ENCODE results near the gene CETN2. TPM values are rescaled to one million over a fixed set of nuclear protein-coding genes. Genes with fewer than 3 reads are reported as not detected.
A peak's percentile ranks its signal among the peaks of the same experiment; 100 is the strongest.

CETN2 gene
- total RNA-seq, 1 donor, result 44.2 TPM

DNA sequence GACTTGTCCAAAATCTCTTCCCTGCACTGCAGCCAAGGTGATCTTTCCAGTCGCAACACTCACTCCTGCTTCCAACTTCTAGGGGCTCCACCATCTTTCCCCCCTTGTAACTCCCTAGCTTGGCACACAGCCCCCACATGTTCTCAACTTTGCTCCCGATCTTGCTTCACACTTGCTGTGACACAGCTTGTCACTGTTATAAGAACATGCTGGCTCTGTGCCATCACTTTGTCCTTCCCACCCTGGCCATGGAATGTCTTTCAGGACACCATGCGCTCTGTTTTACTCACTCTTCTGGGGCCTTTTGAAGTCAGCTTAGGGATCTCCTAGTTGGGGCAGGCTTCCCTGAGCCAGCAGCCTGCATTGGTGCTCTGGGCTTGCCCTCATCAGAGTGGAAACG lies 2.8 kb upstream of the CETN2 start:
- H3K4me2 ChIP-seq (ENCODE audit: insufficient read depth, low read length), result no peak overlapping the region
- H3K27me3 ChIP-seq (ENCODE audit: insufficient read depth, low read length), result no peaks in the 10 kb centered on the region
- H4K20me1 ChIP-seq (ENCODE audit: insufficient read depth, low read length), result no peaks in the 10 kb centered on the region
- H3K79me2 ChIP-seq (ENCODE audit: insufficient read depth, low read length), result peaks cover 51% of the 10 kb centered on the region
- no peak overlapping the region for H3K4me3 ChIP-seq (ENCODE audit: insufficient read depth, low read length)
- H3K9me3 ChIP-seq (ENCODE audit: low read depth, low read length), result no peaks in the 10 kb centered on the region
- no peak for DNase-seq (ENCODE audit: insufficient read length, low spot score, missing footprints)
- peaks cover 6% of the 10 kb centered on the region for H3K36me3 ChIP-seq (ENCODE audit: insufficient read depth, low read length)
- H3K27ac ChIP-seq (ENCODE audit: low read depth, low read length), result no peak overlapping the region
- TF ChIP-seq, protein P1, sequence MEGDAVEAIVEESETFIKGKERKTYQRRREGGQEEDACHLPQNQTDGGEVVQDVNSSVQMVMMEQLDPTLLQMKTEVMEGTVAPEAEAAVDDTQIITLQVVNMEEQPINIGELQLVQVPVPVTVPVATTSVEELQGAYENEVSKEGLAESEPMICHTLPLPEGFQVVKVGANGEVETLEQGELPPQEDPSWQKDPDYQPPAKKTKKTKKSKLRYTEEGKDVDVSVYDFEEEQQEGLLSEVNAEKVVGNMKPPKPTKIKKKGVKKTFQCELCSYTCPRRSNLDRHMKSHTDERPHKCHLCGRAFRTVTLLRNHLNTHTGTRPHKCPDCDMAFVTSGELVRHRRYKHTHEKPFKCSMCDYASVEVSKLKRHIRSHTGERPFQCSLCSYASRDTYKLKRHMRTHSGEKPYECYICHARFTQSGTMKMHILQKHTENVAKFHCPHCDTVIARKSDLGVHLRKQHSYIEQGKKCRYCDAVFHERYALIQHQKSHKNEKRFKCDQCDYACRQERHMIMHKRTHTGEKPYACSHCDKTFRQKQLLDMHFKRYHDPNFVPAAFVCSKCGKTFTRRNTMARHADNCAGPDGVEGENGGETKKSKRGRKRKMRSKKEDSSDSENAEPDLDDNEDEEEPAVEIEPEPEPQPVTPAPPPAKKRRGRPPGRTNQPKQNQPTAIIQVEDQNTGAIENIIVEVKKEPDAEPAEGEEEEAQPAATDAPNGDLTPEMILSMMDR (IDR thresholded peaks at IDR 0.05; ENCODE audit: extremely low read depth, low read depth, low read length), result no peak
- H2AFZ ChIP-seq (ENCODE audit: low read length), result no peak overlapping the region
- H3K4me1 ChIP-seq (ENCODE audit: insufficient read depth, low read length), result peaks cover 4% of the 10 kb centered on the region

DNA sequence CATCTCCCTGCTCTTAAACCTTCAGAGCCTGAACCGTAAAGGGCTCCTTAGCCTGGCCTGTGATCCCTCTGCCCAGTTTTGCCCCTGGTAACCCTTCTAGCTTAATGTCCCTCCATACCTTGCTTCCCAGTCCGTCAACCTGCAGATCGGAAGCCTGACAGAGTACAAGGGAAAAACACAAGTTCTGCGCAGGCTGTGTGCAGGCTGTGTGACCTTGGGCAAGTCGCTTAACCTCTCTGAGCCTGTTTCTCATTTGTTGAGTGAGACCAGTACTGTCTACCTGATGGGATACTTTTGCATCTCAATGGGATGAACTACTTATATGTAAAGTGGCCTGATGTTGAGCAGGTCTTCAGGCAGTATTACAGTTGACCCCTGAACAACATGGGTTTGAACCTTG lies 2.0 kb upstream of the CETN2 start:
- Histone ChIP-seq H3K36me3 (ENCODE audit: insufficient read depth, low read length) (peaks cover 10% of the 10 kb centered on the region), H2AFZ (ENCODE audit: low read length) (no peak overlapping the region), H3K9me3 (ENCODE audit: low read depth, low read length) (no peaks in the 10 kb centered on the region), H3K4me2 (ENCODE audit: insufficient read depth, low read length) (no peak overlapping the region), H3K4me3 (ENCODE audit: insufficient read depth, low read length) (no peak overlapping the region), H4K20me1 (ENCODE audit: insufficient read depth, low read length) (no peaks in the 10 kb centered on the region), H3K4me1 (ENCODE audit: insufficient read depth, low read length) (peaks cover 4% of the 10 kb centered on the region), H3K27me3 (ENCODE audit: insufficient read depth, low read length) (no peaks in the 10 kb centered on the region), H3K79me2 (ENCODE audit: insufficient read depth, low read length) (peaks cover 51% of the 10 kb centered on the region), H3K27ac (ENCODE audit: low read depth, low read length) (no peak overlapping the region)
- TF ChIP-seq, protein P1 (IDR thresholded peaks at IDR 0.05; ENCODE audit: extremely low read depth, low read depth, low read length), result no peak
- no peak for DNase-seq (ENCODE audit: insufficient read length, low spot score, missing footprints)

DNA sequence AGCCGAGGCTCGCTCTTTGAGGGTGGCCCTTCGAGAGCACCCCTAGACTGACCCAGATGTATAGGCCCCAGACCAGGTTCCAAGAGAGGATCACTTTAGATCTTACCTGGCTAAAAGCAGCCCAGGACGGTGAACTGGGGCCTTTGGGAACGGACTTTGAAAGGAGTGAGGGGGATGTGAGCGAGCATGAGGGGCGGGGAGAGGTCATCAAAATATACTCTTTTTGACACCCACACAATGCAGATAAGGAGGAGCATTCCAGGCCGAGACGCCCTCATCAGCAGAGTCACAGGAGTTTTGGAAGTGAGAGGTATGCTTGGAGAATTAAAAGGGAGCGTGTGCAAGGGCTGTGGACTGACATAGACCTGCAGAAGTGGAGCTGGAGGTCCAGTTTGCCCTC lies 834 bp upstream of the CETN2 start:
- Histone ChIP-seq H3K27ac (ENCODE audit: low read depth, low read length) (peak overlapping the region; percentile 70), H3K9me3 (ENCODE audit: low read depth, low read length) (no peaks in the 10 kb centered on the region), H4K20me1 (ENCODE audit: insufficient read depth, low read length) (no peaks in the 10 kb centered on the region), H3K36me3 (ENCODE audit: insufficient read depth, low read length) (peaks cover 10% of the 10 kb centered on the region), H3K79me2 (ENCODE audit: insufficient read depth, low read length) (peaks cover 50% of the 10 kb centered on the region), H3K27me3 (ENCODE audit: insufficient read depth, low read length) (no peaks in the 10 kb centered on the region), H2AFZ (ENCODE audit: low read length) (peak overlapping the region; percentile 74), H3K4me1 (ENCODE audit: insufficient read depth, low read length) (peaks cover 4% of the 10 kb centered on the region), H3K4me3 (ENCODE audit: insufficient read depth, low read length) (peak overlapping the region; percentile 80), H3K4me2 (ENCODE audit: insufficient read depth, low read length) (peak overlapping the region; percentile 87)
- TF ChIP-seq, protein P1 (IDR thresholded peaks at IDR 0.05; ENCODE audit: extremely low read depth, low read depth, low read length), result no peak
- DNase-seq (ENCODE audit: insufficient read length, low spot score, missing footprints), result no peak

DNA sequence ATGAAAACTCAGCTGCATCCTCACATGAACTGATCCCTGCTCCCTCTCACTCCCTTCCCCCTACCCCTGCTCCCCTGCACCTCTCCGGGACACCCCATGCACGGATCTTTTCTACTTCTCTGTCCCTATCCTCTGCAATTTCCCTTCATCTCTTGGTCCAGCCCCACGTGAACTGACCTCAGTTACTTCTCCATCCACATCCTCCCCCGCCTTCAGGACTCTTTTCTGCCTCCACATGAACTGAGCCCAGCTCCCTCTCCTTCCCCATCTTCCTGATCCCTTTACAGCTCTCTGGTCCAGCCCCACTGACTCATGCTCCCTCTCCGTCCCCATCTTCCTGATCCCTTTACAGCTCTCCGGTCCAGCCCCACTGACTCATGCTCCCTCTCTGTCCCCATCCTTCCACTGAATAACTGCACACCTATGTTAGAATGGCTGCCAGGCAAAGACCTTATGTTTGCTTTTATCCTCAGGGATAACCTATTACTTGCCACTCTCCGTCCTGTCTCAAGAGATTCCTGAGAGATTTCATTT lies 5.6 kb downstream of the CETN2 start:
- no peaks in the 10 kb centered on the region for H3K9me3 ChIP-seq (ENCODE audit: low read depth, low read length)
- no peak overlapping the region for H3K27ac ChIP-seq (ENCODE audit: low read depth, low read length)
- no peak overlapping the region for H2AFZ ChIP-seq (ENCODE audit: low read length)
- no peaks in the 10 kb centered on the region for H3K27me3 ChIP-seq (ENCODE audit: insufficient read depth, low read length)
- DNase-seq (ENCODE audit: insufficient read length, low spot score, missing footprints), result no peak
- TF ChIP-seq, protein P1 (IDR thresholded peaks at IDR 0.05; ENCODE audit: extremely low read depth, low read depth, low read length), result no peak
- H3K4me3 ChIP-seq (ENCODE audit: insufficient read depth, low read length), result no peak overlapping the region
- H3K4me1 ChIP-seq (ENCODE audit: insufficient read depth, low read length), result peaks cover 3% of the 10 kb centered on the region
- H3K36me3 ChIP-seq (ENCODE audit: insufficient read depth, low read length), result peaks cover 10% of the 10 kb centered on the region
- peaks cover 4% of the 10 kb centered on the region for H3K79me2 ChIP-seq (ENCODE audit: insufficient read depth, low read length)
- H3K4me2 ChIP-seq (ENCODE audit: insufficient read depth, low read length), result no peak overlapping the region
- no peaks in the 10 kb centered on the region for H4K20me1 ChIP-seq (ENCODE audit: insufficient read depth, low read length)
